Caco-2 (cell line): ENCODE results near the gene ACSM3. TPM values are rescaled to one million over a fixed set of nuclear protein-coding genes. Genes with fewer than 3 reads are reported as not detected.
"Not testable (repeated sequence)": the region's sequence is repeated elsewhere in the genome, so short reads cannot be mapped to it uniquely, and the experiment has no call there.

Experiments
- BruUV-seq: library from RNA; stranded (reverse); fragments of 400-500 nt; replicated peaks from 2 replicates; lab custom pipeline; 2021; lab: Mats Ljungman, UMichigan
- CTCF ChIA-PET: fragments of 300-600 bp; sonication (Branson Sonifier 250); formaldehyde crosslinking; loops from one replicate; lab custom pipeline; 2022; ENCODE audit warnings: antibody characterized with exemption; lab: Charles Lee
- POLR2A ChIA-PET: fragments of 300-600 bp; sonication (Branson Sonifier 250); formaldehyde crosslinking; loops from one replicate; lab custom pipeline; 2022; ENCODE audit warnings: antibody characterized with exemption; lab: Charles Lee
- DNase-seq, 2 experiments: peaks; one replicate each; pipeline versions ENCODE4 v3.0.0 to v3.0.0-alpha.2; 2020 to 2022
- H3K27me3 ChIP-seq: replicated peaks from 2 replicates; pipeline ENCODE4 v1.6.0; 2011; ENCODE audit warnings: low read length; ENCODE audit not compliant: control insufficient read depth, insufficient read depth
- H3K36me3 ChIP-seq: 2 replicates; pipeline ENCODE4 v1.5.1; 2011; ENCODE audit warnings: low read length; ENCODE audit not compliant: control insufficient read depth, insufficient read depth
- H3K4me1 ChIP-seq: fragments of 250-450 bp; sonication (Bioruptor Pico); 2 replicates; pipeline ENCODE4 v1.5.1; 2020; ENCODE audit warnings: mild to moderate bottlenecking
- H3K4me3 ChIP-seq: 2 replicates; pipeline ENCODE4 v1.5.1; 2011; ENCODE audit warnings: low read depth, mild to moderate bottlenecking, control low read depth, low read length
- H3K9me3 ChIP-seq: fragments of 250-450 bp; sonication (Bioruptor Pico); 2 replicates; pipeline ENCODE4 v1.5.1; 2020; ENCODE audit warnings: mild to moderate bottlenecking, moderate library complexity
- H3K27ac Mint-ChIP-seq: one replicate; pipeline ENCODE4 v1.8.0; 2022; ENCODE audit warnings: mixed read lengths; ENCODE audit not compliant: unreplicated experiment
- H3K27me3 Mint-ChIP-seq: one replicate; pipeline ENCODE4 v1.8.0; 2022; ENCODE audit warnings: mixed read lengths; ENCODE audit not compliant: insufficient read depth, unreplicated experiment
- H3K36me3 Mint-ChIP-seq: one replicate; pipeline ENCODE4 v1.8.0; 2022; ENCODE audit warnings: mild to moderate bottlenecking, mixed read lengths; ENCODE audit not compliant: insufficient read depth, unreplicated experiment
- H3K4me1 Mint-ChIP-seq: one replicate; pipeline ENCODE4 v1.8.0; 2022; ENCODE audit warnings: low read depth, mixed read lengths; ENCODE audit not compliant: unreplicated experiment
- H3K4me3 Mint-ChIP-seq: one replicate; pipeline ENCODE4 v1.8.0; 2022; ENCODE audit warnings: mild to moderate bottlenecking, moderate library complexity, mixed read lengths; ENCODE audit not compliant: unreplicated experiment
- H3K9me3 Mint-ChIP-seq: one replicate; pipeline ENCODE4 v1.8.0; 2022; ENCODE audit warnings: mixed read lengths; ENCODE audit not compliant: unreplicated experiment
- CTCF ChIP-seq, 2 experiments: fragments of 200-600 bp in 1 of 2; IDR thresholded peaks; 1 replicate in 1 of 2; 2 replicates in 1 of 2; pipeline versions ENCODE4 v1.5.1 to v1.8.0; 2011 to 2022; ENCODE audit warnings: antibody characterized with exemption in 1 of 2, control low read depth in 1 of 2, inconsistent platforms in 1 of 2, low read depth in 1 of 2, low read length in 1 of 2, mild to moderate bottlenecking in 1 of 2, moderate library complexity in 1 of 2; ENCODE audit not compliant: insufficient read depth in 1 of 2, severe bottlenecking in 1 of 2, unreplicated experiment in 1 of 2
- intact Hi-C: fragments of 100-400 bp; cut with micrococcal nuclease; formaldehyde crosslinking; loops from one replicate; pipeline ENCODE4 v1.10.0; 2022; ENCODE audit not compliant: unreplicated experiment
- total RNA-seq: library from RNA; stranded (reverse); gene quantifications from 2 replicates; pipeline ENCODE4 v1.2.3, GENCODE V29; 2022

Gene ACSM3
- total RNA-seq, 1 experiment from 2014 or later, result 6.9 TPM

DNA sequence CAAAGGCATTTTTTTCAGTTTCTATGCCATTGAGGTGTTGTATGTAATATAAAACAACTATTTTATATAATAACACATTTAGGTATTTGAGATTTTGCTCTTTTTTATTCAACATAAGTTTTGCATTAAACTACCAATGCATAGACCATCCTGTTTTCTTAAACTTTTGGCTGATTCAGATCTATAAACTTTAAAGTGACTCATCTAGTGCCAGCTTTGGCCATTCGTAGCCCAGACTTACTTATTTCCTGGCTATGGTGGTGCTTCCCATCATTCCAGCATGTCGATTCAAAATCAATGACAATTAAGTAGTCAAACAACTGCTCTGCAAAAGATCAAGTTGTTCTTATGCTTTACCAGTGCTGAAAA lies 39.4 kb downstream of the ACSM3 start:
- intact Hi-C loops, result no loop called here
- Mint-ChIP-seq H3K27ac (no peak overlapping the region), H3K27me3 (no peaks in the 10 kb centered on the region)

GRCh38 chr16:20803561-20804214 lies 39.9 kb downstream of the ACSM3 start:
- H3K9me3 ChIP-seq, result no peaks in the 10 kb centered on the region
- no peaks in the 10 kb centered on the region for H3K4me1 ChIP-seq
- H3K4me3 Mint-ChIP-seq, result no peak overlapping the region
- no peak overlapping the region for H3K4me3 ChIP-seq
- POLR2A ChIA-PET, result no interaction called here
- BruUV-seq, result no TSS peak
- H3K27me3 Mint-ChIP-seq, result no peaks in the 10 kb centered on the region
- no peak for TF ChIP-seq CTCF (IDR thresholded peaks at IDR 0.05; ENCODE audit: insufficient read depth in 1 of 2, low read depth in 1 of 2, low read length in 1 of 2, severe bottlenecking in 1 of 2, unreplicated experiment in 1 of 2)
- no peaks in the 10 kb centered on the region for H3K4me1 Mint-ChIP-seq
- no peak overlapping the region for H3K27ac Mint-ChIP-seq
- H3K27me3 ChIP-seq, result no peaks in the 10 kb centered on the region
- CTCF ChIA-PET, result no interaction called here
- peaks cover 19% of the 10 kb centered on the region for H3K36me3 Mint-ChIP-seq
- no peaks in the 10 kb centered on the region for H3K36me3 ChIP-seq
- intact Hi-C loops, result no loop called here
- no peaks in the 10 kb centered on the region for H3K9me3 Mint-ChIP-seq
- DNase-seq, result no peak

More for the DNA sequence above, 39.4 kb downstream of the ACSM3 start:
- ChIA-PET CTCF (no interaction called here), POLR2A (no interaction called here)
- Histone ChIP-seq H3K4me1 (no peaks in the 10 kb centered on the region), H3K4me3 (no peak overlapping the region), H3K27me3 (no peaks in the 10 kb centered on the region), H3K36me3 (no peaks in the 10 kb centered on the region), H3K9me3 (no peaks in the 10 kb centered on the region)
- no peak for DNase-seq
- Mint-ChIP-seq H3K4me3 (no peak overlapping the region), H3K4me1 (no peaks in the 10 kb centered on the region), H3K9me3 (no peaks in the 10 kb centered on the region), H3K36me3 (peaks cover 17% of the 10 kb centered on the region)
- no TSS peak for BruUV-seq
- TF ChIP-seq CTCF (IDR thresholded peaks at IDR 0.05; ENCODE audit: insufficient read depth in 1 of 2, low read depth in 1 of 2, low read length in 1 of 2, severe bottlenecking in 1 of 2, unreplicated experiment in 1 of 2), result no peak

DNA sequence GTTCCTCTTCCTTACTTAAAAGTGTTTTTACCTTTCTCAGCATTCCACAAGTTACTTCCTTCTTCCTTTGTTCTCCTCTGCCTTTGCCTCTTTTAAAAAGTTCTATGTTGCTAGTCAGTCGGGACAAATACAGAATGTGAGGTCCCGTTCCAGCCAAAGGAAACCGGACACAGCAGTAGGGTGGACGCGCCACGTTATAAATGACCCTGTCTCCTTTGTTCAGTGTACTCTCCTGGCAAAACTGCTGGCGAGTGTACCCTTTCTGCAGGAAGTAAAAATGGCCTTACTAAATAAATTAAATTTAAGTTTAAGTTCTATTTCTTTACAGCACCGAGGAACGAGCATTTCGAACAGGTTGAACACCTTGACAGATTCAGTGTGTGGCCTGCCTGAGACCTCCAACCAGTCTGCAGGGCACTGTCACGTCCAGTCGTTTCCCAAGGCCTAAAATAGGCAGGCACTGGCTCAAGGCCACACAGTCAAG lies 41.9 kb downstream of the ACSM3 start:
- H3K36me3 ChIP-seq, intact Hi-C loops, H3K27me3 ChIP-seq, H3K4me1 Mint-ChIP-seq, H3K9me3 ChIP-seq, CTCF ChIA-PET, DNase-seq, H3K4me1 ChIP-seq, H3K9me3 Mint-ChIP-seq, H3K27me3 Mint-ChIP-seq: not testable (repeated sequence)
- TSS peak; percentile 77 for BruUV-seq
- H3K36me3 Mint-ChIP-seq, result peaks cover 19% of the 10 kb centered on the region
- peak overlapping the region; percentile 94 for H3K27ac Mint-ChIP-seq
- H3K4me3 Mint-ChIP-seq, result peak overlapping the region; percentile 98
- POLR2A ChIA-PET, result interaction anchor here (1.5 to 1.6 kb wide), 2 partner anchors 47 to 94 kb away, joined by 5 to 8 read pairs; partner anchors contain the start of genes DCUN1D3 and LYRM1
- peak overlapping the region; percentile 88 for H3K4me3 ChIP-seq
